ENCODE measurements around the gene SLIT3.

Gene SLIT3

GRCh38 chr5:168777651-168778050 lies 523.3 kb downstream of the SLIT3 start:
- H3K4me3 ChIP-seq (replicated peaks; ENCODE audit: low read depth, low read length) = no peak overlapping the region
- DNase-seq (ENCODE audit: low read depth) = no peak
- TF ChIP-seq CTCF (IDR thresholded peaks at IDR 0.05; ENCODE audit: low read length, missing control alignments) = no peak

- no peak overlapping the region for H3K4me3 ChIP-seq (replicated peaks; ENCODE audit: low read depth, low read length)
- no peak for DNase-seq (ENCODE audit: low read depth)
- TF ChIP-seq CTCF (IDR thresholded peaks at IDR 0.05; ENCODE audit: low read length, missing control alignments) = no peak
Observed at GRCh38 chr5:168776070-168776469, 524.9 kb downstream of the SLIT3 start.

- no peak overlapping the region for H3K4me3 ChIP-seq (replicated peaks; ENCODE audit: low read depth, low read length)
- TF ChIP-seq CTCF (IDR thresholded peaks at IDR 0.05; ENCODE audit: low read length, missing control alignments) = no peak
- no peak for DNase-seq (ENCODE audit: low read depth)
Observed at GRCh38 chr5:168773226-168773625, 527.7 kb downstream of the SLIT3 start.

- DNase-seq (ENCODE audit: low read depth) = no peak
- H3K4me3 ChIP-seq (replicated peaks; ENCODE audit: low read depth, low read length) = no peak overlapping the region
- TF ChIP-seq CTCF (IDR thresholded peaks at IDR 0.05; ENCODE audit: low read length, missing control alignments) = no peak
Observed at GRCh38 chr5:168772316-168772961, 528.5 kb downstream of the SLIT3 start.

- H3K4me3 ChIP-seq (replicated peaks; ENCODE audit: low read depth, low read length) = no peak overlapping the region
- no peak for DNase-seq (ENCODE audit: low read depth)
- no peak for TF ChIP-seq CTCF (IDR thresholded peaks at IDR 0.05; ENCODE audit: low read length, missing control alignments)
Observed at GRCh38 chr5:168771678-168772077, 529.3 kb downstream of the SLIT3 start.

- H3K4me3 ChIP-seq (replicated peaks; ENCODE audit: low read depth, low read length) = no peak overlapping the region
- TF ChIP-seq CTCF (IDR thresholded peaks at IDR 0.05; ENCODE audit: low read length, missing control alignments) = no peak
- DNase-seq (ENCODE audit: low read depth) = no peak
Observed at GRCh38 chr5:168770996-168771395, 529.9 kb downstream of the SLIT3 start.

- DNase-seq (ENCODE audit: low read depth) = no peak
- no peak for TF ChIP-seq CTCF (IDR thresholded peaks at IDR 0.05; ENCODE audit: low read length, missing control alignments)
- H3K4me3 ChIP-seq (replicated peaks; ENCODE audit: low read depth, low read length) = no peak overlapping the region
Observed at GRCh38 chr5:168770036-168770498, 530.9 kb downstream of the SLIT3 start.

Measured in fibroblast of pulmonary artery (primary cell).